GM10847 (cell line): ENCODE data around the gene GNL3.

Source experiments
- POLR2A ChIP-seq: IDR thresholded peaks from 2 replicates; pipeline ENCODE4 v1.6.1; 2011; ENCODE audit not compliant: insufficient read length; ENCODE audit errors: extremely low read depth

Gene GNL3

DNA sequence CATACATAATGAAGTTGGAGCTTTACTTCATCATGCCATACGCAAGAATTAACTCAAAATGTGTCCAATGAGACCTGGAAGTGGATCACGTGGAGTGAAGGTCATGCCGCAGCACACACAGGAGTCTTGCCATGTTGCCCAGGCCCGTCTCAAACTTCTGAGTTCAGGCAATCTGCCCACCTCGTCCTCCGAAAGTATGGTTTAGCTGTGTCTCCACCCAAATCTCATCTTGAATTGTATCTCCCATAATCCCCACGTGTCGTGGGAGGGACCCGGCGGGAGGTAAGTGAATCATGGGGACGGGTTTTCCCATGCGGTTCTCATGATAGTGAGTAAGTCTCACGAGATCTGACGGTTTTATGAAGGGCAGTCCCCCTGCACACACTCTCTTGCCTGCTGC lies 45.8 kb downstream of the GNL3 start:
- no peak for TF ChIP-seq POLR2A

DNA sequence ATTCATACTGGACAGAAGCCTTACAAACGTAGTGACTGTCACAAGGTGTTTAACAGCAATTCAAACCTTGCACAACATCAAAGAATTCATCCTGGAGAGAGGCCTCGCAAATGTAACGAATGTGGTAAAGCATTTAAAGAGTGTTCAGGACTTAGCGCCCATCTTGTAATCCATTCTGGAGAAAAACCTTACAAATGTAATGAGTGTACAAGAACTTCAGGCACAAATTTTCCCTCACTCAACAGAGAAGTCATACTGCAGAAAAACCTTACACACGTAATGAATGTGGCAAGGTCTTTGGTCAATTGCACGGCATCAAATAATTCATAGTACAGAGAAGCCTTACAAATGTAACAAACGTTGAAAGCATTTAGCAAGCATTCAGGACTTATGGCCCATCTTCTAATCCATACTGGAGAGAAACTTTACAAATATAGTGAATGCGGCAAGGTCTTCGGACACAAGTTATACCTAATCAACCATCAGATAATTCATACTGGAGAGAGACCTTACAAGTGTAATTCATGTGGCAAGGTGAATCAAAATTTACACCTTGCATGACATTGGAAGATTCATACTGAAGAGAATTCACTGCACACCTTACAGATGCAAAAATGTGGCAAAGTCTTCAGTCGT lies 47.5 kb downstream of the GNL3 start:
- no peak for TF ChIP-seq POLR2A

DNA sequence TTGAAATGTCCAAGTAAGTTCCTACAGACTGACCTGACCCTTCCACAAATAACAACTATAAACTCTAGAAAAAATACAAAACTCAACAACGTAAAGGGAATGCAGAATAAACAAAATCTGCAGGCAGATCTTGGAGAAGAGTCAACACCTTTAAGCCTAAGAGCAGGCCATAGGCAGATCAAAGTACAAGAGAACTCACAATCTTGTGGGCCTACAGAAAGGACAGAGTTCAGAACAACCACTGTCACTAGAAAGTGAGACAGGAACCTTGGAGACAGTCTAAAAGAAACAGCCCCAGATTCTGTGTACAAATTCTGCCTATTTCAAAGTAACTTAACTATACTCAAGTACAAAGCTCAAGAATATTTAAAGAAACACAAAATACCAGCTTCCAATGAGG lies 53.9 kb downstream of the GNL3 start:
- no peak for TF ChIP-seq POLR2A

DNA sequence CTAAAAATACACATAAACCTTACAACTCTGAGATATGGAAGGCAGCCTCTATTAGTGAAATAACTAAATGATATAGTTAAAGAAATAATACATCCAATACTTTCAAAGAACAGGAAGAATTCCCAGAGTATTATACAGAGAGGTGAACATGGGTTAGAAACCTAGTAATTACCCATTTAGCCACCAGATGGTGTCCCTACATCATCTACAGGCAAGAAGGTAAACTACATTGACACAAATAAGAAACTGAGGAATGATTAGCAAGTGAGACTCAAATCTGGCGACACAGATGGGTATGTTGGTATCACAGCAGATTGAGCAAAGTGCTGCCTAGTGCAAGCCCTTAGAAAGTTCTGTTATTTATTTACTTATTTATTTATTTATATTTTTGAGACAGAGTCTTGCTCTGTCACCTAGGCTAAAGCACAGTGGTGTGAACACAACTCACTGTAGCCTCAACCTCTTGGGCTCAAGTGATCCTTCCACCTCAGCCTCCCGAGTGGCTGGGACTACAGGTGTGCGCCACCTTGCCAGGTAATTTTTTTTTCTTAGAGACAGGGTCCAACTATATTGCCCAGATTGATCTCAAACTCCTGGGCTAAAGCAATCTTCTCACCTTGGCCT lies 56.7 kb downstream of the GNL3 start:
- no peak for TF ChIP-seq POLR2A

DNA sequence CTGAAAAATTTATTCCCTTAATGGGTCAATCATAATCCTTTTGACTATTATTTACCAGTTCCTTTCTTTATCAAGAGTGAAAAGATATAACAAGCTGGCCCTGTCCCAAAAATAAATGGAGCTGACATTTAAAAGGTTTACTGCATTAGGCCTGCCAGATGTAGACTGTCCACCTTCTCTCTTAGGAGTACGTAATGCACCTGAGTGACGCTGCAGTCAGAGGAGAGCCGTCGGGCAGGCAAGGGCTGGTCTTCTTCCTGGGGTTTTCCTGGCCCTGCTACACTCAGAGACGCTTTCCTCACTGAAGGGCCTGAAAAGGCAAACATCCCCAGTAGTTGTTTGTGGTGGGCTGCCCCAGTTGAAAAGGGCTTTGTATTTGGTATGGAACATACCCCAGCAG lies 57.3 kb downstream of the GNL3 start:
- no peak for TF ChIP-seq POLR2A

- no peak for TF ChIP-seq POLR2A
These were observed 57.9 kb downstream of the GNL3 start for GRCh38 chr3:52743721-52744120.
